ENCODE results near the gene NR4A3.

- TF ChIP-seq CTCF (conservative IDR thresholded peaks at IDR 0.05 in 1 of 2, IDR thresholded peaks at IDR 0.05 in 1 of 2; ENCODE audit: low read depth in 1 of 2, low read length in 2 of 2) (no peak), EZH2 (IDR thresholded peaks at IDR 0.05; ENCODE audit: low read length, missing control alignments) (no peak)
Measured at GRCh38 chr9:99785010-99785590, 36.6 kb upstream of the NR4A3 start.

Measured in fibroblast of lung (primary cell).